Lower leg skin (tissue), 4 donors: ENCODE results near the gene COMT. TPM values are rescaled to one million over a fixed set of nuclear protein-coding genes. Genes with fewer than 3 reads are reported as not detected.

Experiments
- DNase-seq, 2 donors: peaks; one replicate each; pipeline ENCODE4 v3.0.0-alpha.2; 2019; ENCODE audit warnings: low spot score in 2 of 2
- H3K4me3 ChIP-seq: fragments of 200-600 bp; sonication (generic); 2 replicates; pipeline ENCODE4 v1.5.1; 2017; ENCODE audit warnings: mild to moderate bottlenecking, low read depth; ENCODE audit not compliant: poor library complexity, severe bottlenecking
- CTCF ChIP-seq, 3 donors: fragments of 450-650 bp; IDR thresholded peaks; one replicate each; pipeline ENCODE4 v1.5.1; 2016; ENCODE audit warnings: antibody characterized with exemption in 3 of 3, mild to moderate bottlenecking in 3 of 3, moderate library complexity in 2 of 3
- POLR2A ChIP-seq, 2 donors: fragments of 450-650 bp; IDR thresholded peaks; one replicate each; pipeline ENCODE4 v1.6.1; 2016 to 2017; ENCODE audit warnings: antibody characterized with exemption in 2 of 2, mild to moderate bottlenecking in 1 of 2, moderate library complexity in 1 of 2
- WGBS, 2 donors: methylation state at CpG; one replicate each; pipeline ENCODE4 v1.1.5; 2018; 5-methylcytosine and 5-hydroxymethylcytosine counted together
- intact Hi-C: fragments of 100-400 bp; cut with DNase I; formaldehyde crosslinking; loops from one replicate; pipeline ENCODE4 v1.15.0; 2023; ENCODE audit warnings: low total_unique reads
- total RNA-seq, 4 donors: library from RNA; depleted of rRNA; stranded (reverse); fragments of >200 nt; gene quantifications; one replicate each; pipeline ENCODE4 v1.1.0, GENCODE V29; 2016

The COMT gene
- total RNA-seq, 4 donors from 2014 or later = 224 to 306 (median 272) TPM

- no peak for DNase-seq
- intact Hi-C loops = no loop called here
- 63 to 73% methylated on average over 19 of the region's 19 CpGs for WGBS, 2 donors
- H3K4me3 ChIP-seq = no peak overlapping the region
- TF ChIP-seq CTCF (IDR thresholded peaks at IDR 0.05) (no peak), POLR2A (IDR thresholded peaks at IDR 0.05) (no peak)
Measured at GRCh38 chr22:19958083-19959042, 16.8 kb downstream of the COMT start.

- DNase-seq = peak in 1 of 2 donors; percentile 94
- intact Hi-C loops = no loop called here
- WGBS, 2 donors = 21 to 29% methylated on average over 15 to 24 of the region's 30 CpGs
- H3K4me3 ChIP-seq = no peak overlapping the region
- TF ChIP-seq CTCF (IDR thresholded peaks at IDR 0.05) = no peak
- TF ChIP-seq POLR2A (IDR thresholded peaks at IDR 0.05) = no peak
Measured at GRCh38 chr22:19959043-19959586, 17.5 kb downstream of the COMT start.

- 22 to 42% methylated on average over 6 to 11 of the region's 13 CpGs for WGBS, 2 donors
- no peak for DNase-seq
- intact Hi-C loops = no loop called here
- TF ChIP-seq CTCF (IDR thresholded peaks at IDR 0.05) (no peak), POLR2A (IDR thresholded peaks at IDR 0.05) (no peak)
- H3K4me3 ChIP-seq = no peak overlapping the region
Measured at GRCh38 chr22:19959587-19960490, 18.3 kb downstream of the COMT start.

- 89 to 93% methylated on average over 12 of the region's 12 CpGs for WGBS, 2 donors
- DNase-seq = no peak
- TF ChIP-seq POLR2A (IDR thresholded peaks at IDR 0.05) (no peak), CTCF (IDR thresholded peaks at IDR 0.05) (no peak)
- no peak overlapping the region for H3K4me3 ChIP-seq
- intact Hi-C loops = no loop called here
Measured at GRCh38 chr22:19960491-19961200, 19.1 kb downstream of the COMT start.

- 86 to 87% methylated on average over 8 to 9 of the region's 9 CpGs for WGBS, 2 donors
- intact Hi-C loops = no loop called here
- H3K4me3 ChIP-seq = no peak overlapping the region
Measured at GRCh38 chr22:19961201-19961580, 19.6 kb downstream of the COMT start.

More at GRCh38 chr22:19961201-19961580, 19.6 kb downstream of the COMT start:
- no peak for DNase-seq
- TF ChIP-seq POLR2A (IDR thresholded peaks at IDR 0.05) (no peak), CTCF (IDR thresholded peaks at IDR 0.05) (no peak)
